ENCODE results near the gene TF. TPM values are rescaled to one million over a fixed set of nuclear protein-coding genes. Genes with fewer than 3 reads are reported as not detected.

Gene TF
- total and polyA plus RNA-seq, 4 donors, result 5,045 to 9,659 (median 6,266) TPM

GRCh38 chr3:133815386-133815785 is 69.2 kb downstream of the TF start:
- TF ChIP-seq ATF3 (IDR thresholded peaks at IDR 0.05) (no peak), ZBTB33 (IDR thresholded peaks at IDR 0.05) (no peak)
- Histone ChIP-seq H3K9me3 (ENCODE audit: control insufficient read depth in 4 of 4, low read length in 3 of 4) (no peaks in the 10 kb centered on the region), H3K36me3 (ENCODE audit: control insufficient read depth in 4 of 4, insufficient read depth in 3 of 4, low read depth in 1 of 4, low read length in 3 of 4) (peaks cover 8 to 55% (median 53%) of the 10 kb centered on the region in 4 donors), H3K27me3 (ENCODE audit: control insufficient read depth in 4 of 4, insufficient read depth in 4 of 4, low read length in 3 of 4) (no peaks in the 10 kb centered on the region), H3K4me1 (ENCODE audit: control insufficient read depth in 4 of 4, insufficient read depth in 4 of 4, low read length in 3 of 4) (no peaks in the 10 kb centered on the region), H3K27ac (ENCODE audit: low read depth in 1 of 2, low read length in 2 of 2) (no peak overlapping the region), H3K9ac (ENCODE audit: low read depth in 1 of 2, low read length in 2 of 2) (no peak overlapping the region), H3K4me3 (ENCODE audit: low read depth in 1 of 3, low read length in 3 of 3) (no peak overlapping the region)
- 96% methylated on average over 2 of the region's 2 CpGs for WGBS
- DNase-seq (ENCODE audit: low spot score), result no peak

GRCh38 chr3:133820129-133820528 is 73.9 kb downstream of the TF start:
- Histone ChIP-seq H3K4me1 (ENCODE audit: control insufficient read depth in 4 of 4, insufficient read depth in 4 of 4, low read length in 3 of 4) (no peaks in the 10 kb centered on the region), H3K27me3 (ENCODE audit: control insufficient read depth in 4 of 4, insufficient read depth in 4 of 4, low read length in 3 of 4) (no peaks in the 10 kb centered on the region), H3K4me3 (ENCODE audit: low read depth in 1 of 3, low read length in 3 of 3) (no peak overlapping the region), H3K36me3 (ENCODE audit: control insufficient read depth in 4 of 4, insufficient read depth in 3 of 4, low read depth in 1 of 4, low read length in 3 of 4) (peaks cover 11 to 62% (median 58%) of the 10 kb centered on the region in 4 donors), H3K27ac (ENCODE audit: low read depth in 1 of 2, low read length in 2 of 2) (no peak overlapping the region), H3K9ac (ENCODE audit: low read depth in 1 of 2, low read length in 2 of 2) (no peak overlapping the region), H3K9me3 (ENCODE audit: control insufficient read depth in 4 of 4, low read length in 3 of 4) (no peaks in the 10 kb centered on the region)
- DNase-seq (ENCODE audit: low spot score), result no peak
- WGBS, result 96% methylated on average over 4 of the region's 4 CpGs
- TF ChIP-seq FOXA2 (IDR thresholded peaks at IDR 0.05), result no peak
- TF ChIP-seq YY1 (IDR thresholded peaks at IDR 0.05), result no peak

- H3K9ac ChIP-seq (ENCODE audit: low read depth in 1 of 2, low read length in 2 of 2), result no peak overlapping the region
- no peak overlapping the region for H3K4me3 ChIP-seq (ENCODE audit: low read depth in 1 of 3, low read length in 3 of 3)
- DNase-seq (ENCODE audit: low spot score), result no peak
- no peak overlapping the region for H3K27ac ChIP-seq (ENCODE audit: low read depth in 1 of 2, low read length in 2 of 2)
- no peaks in the 10 kb centered on the region for H3K27me3 ChIP-seq (ENCODE audit: control insufficient read depth in 4 of 4, insufficient read depth in 4 of 4, low read length in 3 of 4)
- H3K4me1 ChIP-seq (ENCODE audit: control insufficient read depth in 4 of 4, insufficient read depth in 4 of 4, low read length in 3 of 4), result no peaks in the 10 kb centered on the region
- no peaks in the 10 kb centered on the region for H3K9me3 ChIP-seq (ENCODE audit: control insufficient read depth in 4 of 4, low read length in 3 of 4)
- 92% methylated on average over 3 of the region's 3 CpGs for WGBS
- peaks cover 11 to 53% (median 50%) of the 10 kb centered on the region in 4 donors for H3K36me3 ChIP-seq (ENCODE audit: control insufficient read depth in 4 of 4, insufficient read depth in 3 of 4, low read depth in 1 of 4, low read length in 3 of 4)
- TF ChIP-seq YY1 (IDR thresholded peaks at IDR 0.05) (no peak), SP1 (IDR thresholded peaks at IDR 0.05) (no peak), CTCF (IDR thresholded peaks at IDR 0.05; ENCODE audit: low read depth, low read length, missing input control) (no peak), RAD21 (IDR thresholded peaks at IDR 0.05) (no peak), ATF3 (IDR thresholded peaks at IDR 0.05) (no peak), ZBTB33 (IDR thresholded peaks at IDR 0.05) (no peak), JUND (IDR thresholded peaks at IDR 0.05) (no peak), HNF4A (conservative IDR thresholded peaks at IDR 0.05) (no peak), EGR1 (IDR thresholded peaks at IDR 0.05; ENCODE audit: low read depth in 2 of 2) (no peak), FOXA1 (IDR thresholded peaks at IDR 0.05) (no peak), TAF1 (conservative IDR thresholded peaks at IDR 0.05) (no peak), MAX (IDR thresholded peaks at IDR 0.05) (no peak), NR2F2 (IDR thresholded peaks at IDR 0.05) (no peak), RXRA (IDR thresholded peaks at IDR 0.05) (no peak), GABPA (IDR thresholded peaks at IDR 0.05 in 1 of 2, conservative IDR thresholded peaks at IDR 0.05 in 1 of 2) (no peak), FOXA2 (IDR thresholded peaks at IDR 0.05) (no peak)
Measured at GRCh38 chr3:133820889-133821675, 74.9 kb downstream of the TF start.
